Thyroid gland (tissue), 4 donors: Measurements from ENCODE around the gene PSKH1. TPM values are rescaled to one million over a fixed set of nuclear protein-coding genes. Genes with fewer than 3 reads are reported as not detected.
A peak's percentile ranks its signal among the peaks of the same experiment; 100 is the strongest.

ENCODE experiments used
- DNase-seq, 2 donors: peaks; one replicate each; pipeline ENCODE4 v3.0.0-alpha.2; 2019
- H3K27ac ChIP-seq, 3 donors: fragments of 200-600 bp; sonication (generic); 1 replicate in 2 of 3; 2 replicates in 1 of 3; pipeline ENCODE4 v1.5.1; 2016 to 2019; ENCODE audit warnings: mild to moderate bottlenecking in 1 of 3, moderate library complexity in 1 of 3
- H3K27me3 ChIP-seq: fragments of 200-600 bp; sonication (generic); one replicate; pipeline ENCODE4 v1.5.1; 2019
- H3K36me3 ChIP-seq, 2 donors: fragments of 200-600 bp; sonication (generic); one replicate each; pipeline ENCODE4 v1.5.1; 2016 to 2019
- H3K4me1 ChIP-seq, 2 donors: fragments of 200-600 bp; sonication (generic); one replicate each; pipeline ENCODE4 v1.5.1; 2017 to 2019
- H3K4me3 ChIP-seq, 3 donors: fragments of 200-600 bp; sonication (generic); replicated peaks in 1 of 3; 1 replicate in 2 of 3; 2 replicates in 1 of 3; pipeline ENCODE4 v1.5.1; 2016; ENCODE audit warnings: mild to moderate bottlenecking in 1 of 3
- H3K9me3 ChIP-seq: fragments of 200-600 bp; sonication (generic); one replicate; pipeline ENCODE4 v1.5.1; 2017
- CTCF ChIP-seq, 6 experiments: fragments of 200-600 bp in 3 of 6; fragments of 450-650 bp in 3 of 6; sonication (generic) in 3 of 6; IDR thresholded peaks; one replicate each; pipeline ENCODE4 v1.5.1; 2016 to 2019; ENCODE audit warnings: antibody characterized with exemption in 6 of 6, mild to moderate bottlenecking in 2 of 6, inconsistent platforms in 1 of 6, moderate library complexity in 1 of 6
- POLR2A ChIP-seq, 2 donors: fragments of 450-650 bp; IDR thresholded peaks; one replicate each; pipeline ENCODE4 v1.6.1; 2017; ENCODE audit warnings: antibody characterized with exemption in 2 of 2, mild to moderate bottlenecking in 2 of 2, moderate library complexity in 1 of 2
- WGBS, 2 donors: methylation state at CpG; one replicate each; pipeline ENCODE4 v1.1.5; 2017; 5-methylcytosine and 5-hydroxymethylcytosine counted together
- intact Hi-C: fragments of 100-400 bp; cut with DNase I; formaldehyde crosslinking; loops from one replicate; pipeline ENCODE4 v1.15.1; 2023
- total RNA-seq, 4 donors: library from RNA; depleted of rRNA; stranded (reverse); fragments of >200 nt; gene quantifications; one replicate each; pipeline ENCODE4 v1.2.3, GENCODE V29; 2016

The PSKH1 gene
- total RNA-seq, 4 donors from 2014 or later: 20.3 to 35.7 (median 28.8) TPM

- intact Hi-C loops: loop anchor here (5.0 kb wide), 2 partner anchors 43 to 158 kb away; no protein-coding TSS in a partner anchor
- no peaks in the 10 kb centered on the region for H3K9me3 ChIP-seq
- H3K27me3 ChIP-seq: no peaks in the 10 kb centered on the region
- no peak within 1 kb of the TSS for H3K27ac ChIP-seq
- H3K36me3 ChIP-seq: peaks cover 29 to 48% of the 10 kb centered on the region in 2 donors
- peak; percentile 76 to 84 for DNase-seq
- WGBS, 2 donors: 53 to 63% methylated on average over 10 to 13 of the region's 22 CpGs
- no peak within 1 kb of the TSS for H3K4me3 ChIP-seq
- TF ChIP-seq POLR2A (IDR thresholded peaks at IDR 0.05): no peak
- no peak for TF ChIP-seq CTCF (IDR thresholded peaks at IDR 0.05)
- H3K4me1 ChIP-seq: peaks cover 0 to 4% of the 10 kb centered on the region in 2 donors
These were observed 8.4 kb upstream of the PSKH1 start, which contains the start of gene NRN1L for GRCh38 chr16:67884684-67885083. NRN1L (plus strand) TSS chr16:67884885; CDS start chr16:67884904, 19 bp downstream.

- peaks cover 20 to 39% of the 10 kb centered on the region in 2 donors for H3K36me3 ChIP-seq
- H3K27me3 ChIP-seq: no peaks in the 10 kb centered on the region
- no peaks in the 10 kb centered on the region for H3K9me3 ChIP-seq
- WGBS, 2 donors: 90 to 93% methylated on average over 9 to 12 of the region's 12 CpGs
- peaks cover 0 to 4% of the 10 kb centered on the region in 2 donors for H3K4me1 ChIP-seq
- H3K27ac ChIP-seq: no peak overlapping the region
- TF ChIP-seq POLR2A (IDR thresholded peaks at IDR 0.05) (no peak), CTCF (IDR thresholded peaks at IDR 0.05) (no peak)
- H3K4me3 ChIP-seq: no peak overlapping the region
- no peak for DNase-seq
- intact Hi-C loops: no loop called here
These were observed 7.5 kb upstream of the PSKH1 start for GRCh38 chr16:67885545-67885944.

DNA sequence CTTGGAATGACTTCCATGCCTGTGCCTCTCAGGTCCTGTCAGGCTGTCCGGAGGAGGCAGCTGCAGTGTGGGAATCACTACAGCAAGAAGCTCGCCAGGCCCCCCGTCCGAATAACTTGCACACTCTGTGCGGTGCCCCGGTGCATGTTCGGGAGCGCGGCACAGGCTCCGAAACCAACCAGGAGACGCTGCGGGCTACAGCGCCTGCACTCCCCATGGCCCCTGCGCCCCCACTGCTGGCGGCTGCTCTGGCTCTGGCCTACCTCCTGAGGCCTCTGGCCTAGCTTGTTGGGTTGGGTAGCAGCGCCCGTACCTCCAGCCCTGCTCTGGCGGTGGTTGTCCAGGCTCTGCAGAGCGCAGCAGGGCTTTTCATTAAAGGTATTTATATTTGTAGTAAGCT is 7.1 kb upstream of the PSKH1 start:
- DNase-seq: no peak
- H3K27me3 ChIP-seq: no peaks in the 10 kb centered on the region
- H3K36me3 ChIP-seq: peaks cover 16 to 35% of the 10 kb centered on the region in 2 donors
- TF ChIP-seq POLR2A (IDR thresholded peaks at IDR 0.05) (no peak), CTCF (IDR thresholded peaks at IDR 0.05) (no peak)
- 90% methylated on average over 9 to 12 of the region's 19 CpGs for WGBS, 2 donors
- H3K4me1 ChIP-seq: peaks cover 0 to 4% of the 10 kb centered on the region in 2 donors
- intact Hi-C loops: no loop called here
- no peak overlapping the region for H3K4me3 ChIP-seq
- no peaks in the 10 kb centered on the region for H3K9me3 ChIP-seq
- H3K27ac ChIP-seq: no peak overlapping the region

GRCh38 chr16:67886387-67886786 is 6.7 kb upstream of the PSKH1 start:
- Histone ChIP-seq H3K27ac (no peak overlapping the region), H3K36me3 (peaks cover 12 to 30% of the 10 kb centered on the region in 2 donors), H3K9me3 (no peaks in the 10 kb centered on the region), H3K4me1 (peaks cover 0 to 4% of the 10 kb centered on the region in 2 donors), H3K27me3 (no peaks in the 10 kb centered on the region), H3K4me3 (no peak overlapping the region)
- TF ChIP-seq POLR2A (IDR thresholded peaks at IDR 0.05) (no peak), CTCF (IDR thresholded peaks at IDR 0.05) (no peak)
- 64 to 66% methylated on average over 5 of the region's 5 CpGs for WGBS, 2 donors
- intact Hi-C loops: no loop called here
- DNase-seq: peak in 1 of 2 donors; percentile 49

DNA sequence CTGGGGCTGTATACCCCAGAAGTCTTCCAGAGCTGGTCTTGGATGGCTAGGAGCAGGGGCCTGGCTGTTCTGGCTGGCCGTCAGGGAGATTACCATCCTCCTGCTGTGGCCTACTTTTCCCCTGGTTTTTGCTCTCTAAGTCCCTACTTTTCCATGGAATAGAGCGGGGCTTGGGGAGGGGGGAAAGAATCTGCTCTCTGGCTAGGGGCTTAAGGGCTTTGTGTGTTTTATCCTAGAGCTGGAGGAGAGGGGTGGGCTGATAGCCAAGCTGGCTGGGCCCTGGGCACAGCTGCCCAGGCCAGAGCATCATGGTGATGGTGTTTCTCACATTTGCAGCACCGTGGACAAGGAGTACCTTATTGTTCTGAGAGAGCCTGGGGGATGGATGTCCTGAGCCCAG is 4.7 kb upstream of the PSKH1 start:
- Histone ChIP-seq H3K36me3 (peaks cover 3 to 12% of the 10 kb centered on the region in 2 donors), H3K9me3 (no peaks in the 10 kb centered on the region), H3K27ac (no peak overlapping the region), H3K4me3 (no peak overlapping the region), H3K4me1 (peaks cover 0 to 4% of the 10 kb centered on the region in 2 donors), H3K27me3 (no peaks in the 10 kb centered on the region)
- intact Hi-C loops: no loop called here
- DNase-seq: no peak
- no peak for TF ChIP-seq CTCF (IDR thresholded peaks at IDR 0.05)
- no peak for TF ChIP-seq POLR2A (IDR thresholded peaks at IDR 0.05)
- 83 to 87% methylated on average over 2 to 3 of the region's 3 CpGs for WGBS, 2 donors
